ENCODE data around the gene MRPL36. TPM values are rescaled to one million over a fixed set of nuclear protein-coding genes. Genes with fewer than 3 reads are reported as not detected.

The MRPL36 gene
- total and polyA plus RNA-seq, 2 experiments from 2014 or later = 47.5 to 149 TPM

GRCh38 chr5:1749346-1750124 lies 50.1 kb downstream of the MRPL36 start (continued):
- no peak for TF ChIP-seq REST (IDR thresholded peaks at IDR 0.05; ENCODE audit: unreplicated experiment)
- TF ChIP-seq ZNF114 (CRISPR knock-in tag; IDR thresholded peaks at IDR 0.05) = no peak
- TF ChIP-seq POLR2AphosphoS5 (IDR thresholded peaks at IDR 0.05; ENCODE audit: low read depth) = no peak
- no peak for TF ChIP-seq JUNB (IDR thresholded peaks at IDR 0.05; ENCODE audit: unreplicated experiment)
- TF ChIP-seq STAT1 (IDR thresholded peaks at IDR 0.05; ENCODE audit: unreplicated experiment) = no peak

GRCh38 chr5:1748845-1749244 lies 50.8 kb downstream of the MRPL36 start:
- H3K79me2 ChIP-seq (replicated peaks; ENCODE audit: insufficient read depth) = no peaks in the 10 kb centered on the region
- no peaks in the 10 kb centered on the region for H4K20me1 ChIP-seq (replicated peaks; ENCODE audit: insufficient read depth)
- H3K4me1 Mint-ChIP-seq = peaks cover 3% of the 10 kb centered on the region; the same call in 2 of the 3 replicates
- no peak overlapping the region for H2AFZ ChIP-seq
- H3K27ac ChIP-seq (ENCODE audit: low read depth) = no peak overlapping the region
- peaks cover 10% of the 10 kb centered on the region for H3K27me3 Mint-ChIP-seq (ENCODE audit: insufficient read depth, low read depth, poor library complexity)
- no peaks in the 10 kb centered on the region for H3K36me3 ChIP-seq (ENCODE audit: insufficient read depth)
- no peaks in the 10 kb centered on the region; the same call in 2 of the 3 replicates for H3K36me3 Mint-ChIP-seq (ENCODE audit: low read depth)
- no peak for DNase-seq (ENCODE audit: low spot score)
- no peaks in the 10 kb centered on the region for H3K9me2 ChIP-seq (ENCODE audit: insufficient read depth)
- H3K9me3 Mint-ChIP-seq = no peaks in the 10 kb centered on the region; the same call in 2 of the 3 replicates
- H3K27ac Mint-ChIP-seq = no peak overlapping the region
- H3K4me1 ChIP-seq (ENCODE audit: insufficient read depth) = no peaks in the 10 kb centered on the region
- TF ChIP-seq JUNB (IDR thresholded peaks at IDR 0.05; ENCODE audit: unreplicated experiment) (no peak), STAT1 (IDR thresholded peaks at IDR 0.05; ENCODE audit: unreplicated experiment) (no peak), ZNF114 (CRISPR knock-in tag; IDR thresholded peaks at IDR 0.05) (no peak)
- TF ChIP-seq, protein P1, sequence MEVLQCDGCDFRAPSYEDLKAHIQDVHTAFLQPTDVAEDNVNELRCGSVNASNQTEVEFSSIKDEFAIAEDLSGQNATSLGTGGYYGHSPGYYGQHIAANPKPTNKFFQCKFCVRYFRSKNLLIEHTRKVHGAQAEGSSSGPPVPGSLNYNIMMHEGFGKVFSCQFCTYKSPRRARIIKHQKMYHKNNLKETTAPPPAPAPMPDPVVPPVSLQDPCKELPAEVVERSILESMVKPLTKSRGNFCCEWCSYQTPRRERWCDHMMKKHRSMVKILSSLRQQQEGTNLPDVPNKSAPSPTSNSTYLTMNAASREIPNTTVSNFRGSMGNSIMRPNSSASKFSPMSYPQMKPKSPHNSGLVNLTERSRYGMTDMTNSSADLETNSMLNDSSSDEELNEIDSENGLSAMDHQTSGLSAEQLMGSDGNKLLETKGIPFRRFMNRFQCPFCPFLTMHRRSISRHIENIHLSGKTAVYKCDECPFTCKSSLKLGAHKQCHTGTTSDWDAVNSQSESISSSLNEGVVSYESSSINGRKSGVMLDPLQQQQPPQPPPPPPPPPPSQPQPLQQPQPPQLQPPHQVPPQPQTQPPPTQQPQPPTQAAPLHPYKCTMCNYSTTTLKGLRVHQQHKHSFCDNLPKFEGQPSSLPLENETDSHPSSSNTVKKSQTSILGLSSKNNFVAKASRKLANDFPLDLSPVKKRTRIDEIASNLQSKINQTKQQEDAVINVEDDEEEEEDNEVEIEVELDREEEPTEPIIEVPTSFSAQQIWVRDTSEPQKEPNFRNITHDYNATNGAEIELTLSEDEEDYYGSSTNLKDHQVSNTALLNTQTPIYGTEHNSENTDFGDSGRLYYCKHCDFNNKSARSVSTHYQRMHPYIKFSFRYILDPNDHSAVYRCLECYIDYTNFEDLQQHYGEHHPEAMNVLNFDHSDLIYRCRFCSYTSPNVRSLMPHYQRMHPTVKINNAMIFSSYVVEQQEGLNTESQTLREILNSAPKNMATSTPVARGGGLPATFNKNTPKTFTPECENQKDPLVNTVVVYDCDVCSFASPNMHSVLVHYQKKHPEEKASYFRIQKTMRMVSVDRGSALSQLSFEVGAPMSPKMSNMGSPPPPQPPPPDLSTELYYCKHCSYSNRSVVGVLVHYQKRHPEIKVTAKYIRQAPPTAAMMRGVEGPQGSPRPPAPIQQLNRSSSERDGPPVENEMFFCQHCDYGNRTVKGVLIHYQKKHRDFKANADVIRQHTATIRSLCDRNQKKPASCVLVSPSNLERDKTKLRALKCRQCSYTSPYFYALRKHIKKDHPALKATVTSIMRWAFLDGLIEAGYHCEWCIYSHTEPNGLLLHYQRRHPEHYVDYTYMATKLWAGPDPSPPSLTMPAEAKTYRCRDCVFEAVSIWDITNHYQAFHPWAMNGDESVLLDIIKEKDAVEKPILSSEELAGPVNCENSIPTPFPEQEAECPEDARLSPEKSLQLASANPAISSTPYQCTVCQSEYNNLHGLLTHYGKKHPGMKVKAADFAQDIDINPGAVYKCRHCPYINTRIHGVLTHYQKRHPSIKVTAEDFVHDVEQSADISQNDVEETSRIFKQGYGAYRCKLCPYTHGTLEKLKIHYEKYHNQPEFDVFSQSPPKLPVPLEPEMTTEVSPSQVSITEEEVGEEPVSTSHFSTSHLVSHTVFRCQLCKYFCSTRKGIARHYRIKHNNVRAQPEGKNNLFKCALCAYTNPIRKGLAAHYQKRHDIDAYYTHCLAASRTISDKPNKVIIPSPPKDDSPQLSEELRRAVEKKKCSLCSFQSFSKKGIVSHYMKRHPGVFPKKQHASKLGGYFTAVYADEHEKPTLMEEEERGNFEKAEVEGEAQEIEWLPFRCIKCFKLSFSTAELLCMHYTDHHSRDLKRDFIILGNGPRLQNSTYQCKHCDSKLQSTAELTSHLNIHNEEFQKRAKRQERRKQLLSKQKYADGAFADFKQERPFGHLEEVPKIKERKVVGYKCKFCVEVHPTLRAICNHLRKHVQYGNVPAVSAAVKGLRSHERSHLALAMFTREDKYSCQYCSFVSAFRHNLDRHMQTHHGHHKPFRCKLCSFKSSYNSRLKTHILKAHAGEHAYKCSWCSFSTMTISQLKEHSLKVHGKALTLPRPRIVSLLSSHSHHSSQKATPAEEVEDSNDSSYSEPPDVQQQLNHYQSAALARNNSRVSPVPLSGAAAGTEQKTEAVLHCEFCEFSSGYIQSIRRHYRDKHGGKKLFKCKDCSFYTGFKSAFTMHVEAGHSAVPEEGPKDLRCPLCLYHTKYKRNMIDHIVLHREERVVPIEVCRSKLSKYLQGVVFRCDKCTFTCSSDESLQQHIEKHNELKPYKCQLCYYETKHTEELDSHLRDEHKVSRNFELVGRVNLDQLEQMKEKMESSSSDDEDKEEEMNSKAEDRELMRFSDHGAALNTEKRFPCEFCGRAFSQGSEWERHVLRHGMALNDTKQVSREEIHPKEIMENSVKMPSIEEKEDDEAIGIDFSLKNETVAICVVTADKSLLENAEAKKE (CRISPR knock-in tag; IDR thresholded peaks at IDR 0.05) = no peak
- no peak overlapping the region for H3K4me3 Mint-ChIP-seq
- no peaks in the 10 kb centered on the region for H3F3A ChIP-seq (replicated peaks; ENCODE audit: low read depth)
- no peak overlapping the region for H3K4me3 ChIP-seq
- no peak for ATAC-seq
- no peaks in the 10 kb centered on the region for H3K27me3 ChIP-seq (ENCODE audit: insufficient read depth)
- no peak overlapping the region for H3K4me2 ChIP-seq

Measured in GM23338 (cell line).